HAP-1 (cell line): Measurements from ENCODE around the gene INPP4A.

Experiments
- DNase-seq, 2 experiments: peaks; one replicate each; pipeline ENCODE4 v3.0.0-alpha.2; 2016 to 2020; ENCODE audit warnings: low spot score in 2 of 2
- H3K27me3 ChIP-seq: fragments of 250-450 bp; sonication (Bioruptor Pico); 2 replicates; pipeline ENCODE4 v1.5.1; 2020; ENCODE audit warnings: low read depth, mild to moderate bottlenecking, moderate library complexity
- H3K36me3 ChIP-seq: fragments of 250-450 bp; sonication (Bioruptor Pico); replicated peaks from 2 replicates; pipeline ENCODE4 v1.5.1; 2020; ENCODE audit warnings: mild to moderate bottlenecking
- H3K4me1 ChIP-seq: fragments of 250-450 bp; sonication (Bioruptor Pico); 2 replicates; pipeline ENCODE4 v1.5.1; 2020; ENCODE audit warnings: mild to moderate bottlenecking
- H3K4me3 ChIP-seq: fragments of 250-450 bp; sonication (Bioruptor Pico); 2 replicates; pipeline ENCODE4 v1.5.1; 2020; ENCODE audit warnings: mild to moderate bottlenecking, moderate library complexity
- H3K9me3 ChIP-seq: fragments of 250-450 bp; sonication (Bioruptor Pico); 2 replicates; pipeline ENCODE4 v1.5.1; 2020; ENCODE audit warnings: mild to moderate bottlenecking, moderate library complexity
- in situ Hi-C: fragments of 300-500 bp; cut with MboI; formaldehyde crosslinking; loops from 3 replicates; pipeline ENCODE4 v1.14.3; 2020; ENCODE audit warnings: low sequenced_read_pairs, inconsistent platforms, mixed read lengths

INPP4A gene

DNA sequence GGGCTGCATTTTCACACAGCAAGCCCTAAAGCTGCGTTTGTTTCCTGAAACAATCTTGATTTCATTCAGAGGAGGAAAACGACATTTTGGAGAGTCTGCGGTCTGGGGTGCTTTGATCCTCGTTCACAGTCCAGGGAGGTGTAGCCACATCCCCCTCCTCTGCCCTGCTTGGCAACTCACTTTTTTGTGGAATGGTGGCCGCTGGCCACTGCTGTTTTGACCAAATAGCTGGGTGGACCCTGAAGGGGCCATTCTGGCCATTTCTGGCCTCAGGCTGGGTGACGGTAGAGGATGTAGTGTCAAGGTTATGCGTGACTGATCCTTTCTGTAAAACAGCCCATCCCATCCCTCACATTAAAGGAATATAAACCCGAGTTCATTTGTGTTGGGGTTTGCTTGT lies 62.2 kb downstream of the INPP4A start:
- H3K9me3 ChIP-seq = no peaks in the 10 kb centered on the region
- no peak overlapping the region for H3K4me3 ChIP-seq
- H3K27me3 ChIP-seq = no peaks in the 10 kb centered on the region
- in situ Hi-C loops = no loop called here
- peaks cover 14% of the 10 kb centered on the region for H3K4me1 ChIP-seq
- no peak for DNase-seq
- H3K36me3 ChIP-seq = no peaks in the 10 kb centered on the region; the same call in 1 of the 2 replicates

GRCh38 chr2:98507461-98507860 lies 62.8 kb downstream of the INPP4A start:
- DNase-seq = no peak
- in situ Hi-C loops = no loop called here
- peaks cover 8% of the 10 kb centered on the region for H3K4me1 ChIP-seq

GRCh38 chr2:98507891-98508708 lies 63.4 kb downstream of the INPP4A start:
- DNase-seq = no peak
- Histone ChIP-seq H3K4me3 (no peak overlapping the region), H3K36me3 (no peaks in the 10 kb centered on the region; the same call in 1 of the 2 replicates), H3K4me1 (peaks cover 3% of the 10 kb centered on the region), H3K9me3 (no peaks in the 10 kb centered on the region), H3K27me3 (no peaks in the 10 kb centered on the region)
- in situ Hi-C loops = no loop called here

More at GRCh38 chr2:98507461-98507860, 62.8 kb downstream of the INPP4A start:
- Histone ChIP-seq H3K36me3 (no peaks in the 10 kb centered on the region; the same call in 1 of the 2 replicates), H3K4me3 (no peak overlapping the region), H3K27me3 (no peaks in the 10 kb centered on the region), H3K9me3 (no peaks in the 10 kb centered on the region)

- in situ Hi-C loops = no loop called here
- no peak for DNase-seq
Measured at GRCh38 chr2:98508709-98509066, 64.0 kb downstream of the INPP4A start.

DNA sequence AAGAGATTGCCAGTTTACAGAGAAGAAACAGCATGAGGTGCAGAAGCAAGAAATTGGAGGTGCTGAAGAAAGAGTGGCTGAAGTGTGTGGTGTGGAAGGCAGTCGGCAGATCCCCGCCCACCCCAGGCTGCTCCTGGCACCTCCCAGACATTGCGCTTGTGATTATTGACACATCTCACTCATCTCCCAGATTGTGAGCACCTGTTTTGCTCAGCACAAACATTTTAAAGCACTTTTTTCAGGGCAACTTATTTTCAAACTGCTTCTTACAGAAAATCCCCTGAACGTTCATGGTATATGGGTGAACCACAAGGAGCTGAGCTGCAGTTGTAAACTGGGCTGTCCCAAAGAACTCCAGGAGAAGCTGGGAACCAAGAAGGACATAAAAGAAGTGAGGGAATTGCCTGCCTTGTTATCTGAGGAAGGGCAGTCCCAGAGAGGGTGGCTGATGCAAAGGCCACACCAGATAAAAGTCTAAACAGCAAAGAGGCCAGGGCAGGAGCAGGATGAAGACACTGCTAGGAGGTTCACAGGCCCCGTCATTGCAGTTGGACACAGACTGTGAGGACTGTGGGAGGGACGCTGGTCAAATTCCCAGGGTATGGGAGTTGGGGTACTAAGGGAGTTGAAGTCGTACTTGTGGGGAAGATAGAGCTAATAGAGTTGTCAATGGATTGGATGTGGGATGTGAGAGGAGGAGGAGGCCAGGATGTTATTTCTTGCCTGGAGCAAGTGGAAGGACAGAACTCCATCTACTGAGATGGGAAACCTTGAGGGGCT lies 65.1 kb downstream of the INPP4A start:
- no peak for DNase-seq
- H3K9me3 ChIP-seq = no peaks in the 10 kb centered on the region
- H3K4me3 ChIP-seq = no peak overlapping the region
- in situ Hi-C loops = no loop called here
- no peaks in the 10 kb centered on the region for H3K4me1 ChIP-seq
- H3K36me3 ChIP-seq = no peaks in the 10 kb centered on the region
- no peaks in the 10 kb centered on the region for H3K27me3 ChIP-seq

More at GRCh38 chr2:98508709-98509066, 64.0 kb downstream of the INPP4A start:
- H3K27me3 ChIP-seq = no peaks in the 10 kb centered on the region
- no peaks in the 10 kb centered on the region; the same call in 1 of the 2 replicates for H3K36me3 ChIP-seq
- no peak overlapping the region for H3K4me3 ChIP-seq
- H3K4me1 ChIP-seq = no peaks in the 10 kb centered on the region
- no peaks in the 10 kb centered on the region for H3K9me3 ChIP-seq

DNA sequence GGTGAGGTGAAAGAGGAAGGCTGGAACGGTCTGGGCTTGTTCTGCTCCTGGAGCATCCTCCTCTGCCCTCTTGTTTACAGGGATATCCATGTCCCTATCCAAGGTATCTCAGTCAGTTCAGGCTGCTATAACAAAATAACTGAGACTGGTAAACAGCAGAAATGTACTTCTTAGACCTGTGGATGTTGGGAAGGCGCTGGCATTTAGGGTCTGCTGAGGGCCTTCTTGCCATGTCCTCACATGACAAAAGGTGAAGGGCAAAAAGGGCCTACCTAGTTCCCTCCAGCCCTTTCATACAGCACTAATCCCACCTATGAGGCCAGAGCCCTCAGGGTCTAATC lies 65.6 kb downstream of the INPP4A start:
- no peak for DNase-seq
- in situ Hi-C loops = no loop called here
- H3K27me3 ChIP-seq = no peaks in the 10 kb centered on the region
- H3K4me1 ChIP-seq = no peaks in the 10 kb centered on the region
- no peaks in the 10 kb centered on the region for H3K9me3 ChIP-seq
- no peaks in the 10 kb centered on the region for H3K36me3 ChIP-seq
- H3K4me3 ChIP-seq = no peak overlapping the region

DNA sequence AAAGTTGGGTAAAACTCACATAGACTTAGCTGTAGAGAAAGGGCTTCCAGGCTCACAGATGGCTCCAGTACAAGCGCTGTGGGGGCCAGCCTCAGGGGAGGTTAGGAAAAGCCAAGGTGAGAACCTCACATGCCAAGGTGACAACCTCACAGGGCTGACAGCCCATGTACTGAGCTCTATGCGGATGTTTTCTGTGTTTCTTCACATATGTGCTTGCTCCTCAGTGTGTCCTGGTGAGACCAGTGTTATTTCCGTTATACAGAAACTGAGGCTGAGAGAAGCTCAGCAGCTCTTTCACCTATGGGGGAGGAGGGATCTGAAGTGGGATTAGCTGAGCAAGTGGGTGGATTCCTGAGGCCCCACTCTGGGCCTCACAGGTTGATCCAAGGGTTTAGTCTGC lies 67.3 kb downstream of the INPP4A start:
- in situ Hi-C loops = no loop called here
- H3K36me3 ChIP-seq = no peaks in the 10 kb centered on the region
- H3K9me3 ChIP-seq = no peaks in the 10 kb centered on the region
- no peak overlapping the region for H3K4me3 ChIP-seq
- no peaks in the 10 kb centered on the region for H3K4me1 ChIP-seq
- H3K27me3 ChIP-seq = no peaks in the 10 kb centered on the region
- DNase-seq = no peak

- no peak for DNase-seq
- Histone ChIP-seq H3K9me3 (no peaks in the 10 kb centered on the region), H3K4me1 (no peaks in the 10 kb centered on the region), H3K4me3 (no peak overlapping the region), H3K27me3 (no peaks in the 10 kb centered on the region), H3K36me3 (no peaks in the 10 kb centered on the region)
- in situ Hi-C loops = no loop called here
Measured at GRCh38 chr2:98512699-98513098, 68.0 kb downstream of the INPP4A start.

DNA sequence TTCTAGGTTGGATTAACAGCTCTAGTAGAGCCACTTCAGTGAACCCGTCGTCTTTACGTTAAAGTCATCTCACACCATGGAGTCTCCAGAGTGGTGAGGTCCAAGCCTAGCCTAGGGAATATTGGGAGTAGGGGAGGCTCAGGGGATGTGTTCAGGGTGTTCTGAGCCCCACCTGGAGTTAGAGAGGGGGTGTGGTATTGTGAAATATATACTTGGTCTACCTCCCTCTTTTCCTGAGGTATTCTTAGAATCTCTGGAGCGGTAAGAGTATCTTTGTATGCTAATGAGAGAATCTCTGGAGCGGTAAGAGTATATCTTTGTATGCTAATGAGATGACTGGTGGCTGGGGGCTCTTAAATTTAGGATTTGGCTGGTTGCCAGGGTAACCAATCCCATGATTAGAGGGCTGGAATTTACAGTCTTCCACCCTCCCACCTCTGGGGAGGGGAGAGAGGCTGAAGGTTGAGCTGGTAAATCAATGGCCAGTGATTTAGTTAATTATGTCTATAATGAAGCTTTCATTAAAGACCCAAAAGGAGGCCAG lies 69.5 kb downstream of the INPP4A start:
- no peaks in the 10 kb centered on the region for H3K36me3 ChIP-seq
- no peak overlapping the region for H3K4me3 ChIP-seq
- no peaks in the 10 kb centered on the region for H3K27me3 ChIP-seq
- DNase-seq = peak in 1 of 2 experiments; percentile 22
- H3K4me1 ChIP-seq = no peaks in the 10 kb centered on the region
- in situ Hi-C loops = no loop called here
- H3K9me3 ChIP-seq = no peaks in the 10 kb centered on the region

GRCh38 chr2:98514879-98515249 lies 70.2 kb downstream of the INPP4A start:
- Histone ChIP-seq H3K4me1 (no peaks in the 10 kb centered on the region), H3K9me3 (no peaks in the 10 kb centered on the region), H3K4me3 (no peak overlapping the region), H3K27me3 (no peaks in the 10 kb centered on the region), H3K36me3 (no peaks in the 10 kb centered on the region)
- in situ Hi-C loops = no loop called here
- no peak for DNase-seq

DNA sequence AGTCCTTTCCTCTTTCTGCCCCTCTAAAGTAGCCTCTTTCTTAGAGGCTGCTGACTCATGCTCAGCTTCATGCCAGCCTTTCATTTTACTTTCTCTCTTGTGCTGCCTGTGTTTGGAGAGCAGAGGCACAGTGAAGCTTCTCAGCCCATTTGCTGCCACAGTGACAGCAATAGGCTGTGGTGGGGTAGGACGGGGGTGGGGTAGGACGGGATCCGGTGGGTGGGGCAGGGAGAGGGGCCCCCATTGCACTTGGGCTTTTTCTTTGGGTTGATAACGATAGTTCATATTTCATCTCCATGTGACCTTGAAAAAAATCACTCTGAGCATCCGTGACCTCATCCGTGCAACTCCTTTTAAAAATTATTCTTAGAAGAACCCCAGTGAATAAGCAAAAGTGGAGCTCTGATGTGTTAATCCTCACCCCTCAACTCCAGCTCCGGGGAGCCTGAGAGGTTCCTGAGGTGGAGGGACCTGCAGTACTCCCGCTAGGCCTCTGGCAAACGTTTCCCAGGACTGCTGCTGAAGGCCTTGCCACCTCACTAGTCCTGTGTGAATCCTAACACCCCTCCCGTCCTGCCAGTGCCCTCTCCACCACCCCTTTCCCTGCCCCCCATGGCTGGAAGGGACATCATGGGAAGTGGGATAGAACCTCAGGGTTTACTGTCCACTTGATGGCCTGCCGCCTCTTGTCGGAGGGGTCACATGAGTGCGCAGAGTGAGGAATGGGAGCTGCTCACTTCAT lies 70.8 kb downstream of the INPP4A start:
- in situ Hi-C loops = no loop called here
- no peaks in the 10 kb centered on the region for H3K36me3 ChIP-seq
- no peak for DNase-seq

DNA sequence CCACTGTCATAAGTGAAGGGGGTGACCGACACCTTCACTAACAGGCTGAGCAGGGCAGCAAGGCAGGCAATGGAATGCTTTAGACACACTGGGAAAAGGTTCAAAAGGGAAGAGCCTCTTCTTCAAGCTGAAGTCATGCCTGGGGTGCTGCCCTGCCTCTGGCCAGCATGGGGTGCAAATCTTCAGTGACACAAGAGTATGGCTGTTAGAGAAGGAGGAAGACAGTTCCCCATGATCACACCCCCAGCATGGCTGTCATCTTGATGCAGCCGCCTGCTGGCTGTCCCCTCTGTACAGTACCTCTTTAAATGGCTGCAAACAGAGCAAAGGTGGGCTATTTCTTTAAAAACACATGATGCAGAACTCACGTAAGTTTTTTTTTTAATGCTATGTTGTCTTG lies 71.9 kb downstream of the INPP4A start:
- Histone ChIP-seq H3K4me3 (no peak overlapping the region), H3K27me3 (no peaks in the 10 kb centered on the region), H3K4me1 (no peaks in the 10 kb centered on the region), H3K36me3 (no peaks in the 10 kb centered on the region), H3K9me3 (no peaks in the 10 kb centered on the region)
- DNase-seq = no peak
- in situ Hi-C loops = no loop called here

More for the DNA sequence above, 70.8 kb downstream of the INPP4A start:
- Histone ChIP-seq H3K9me3 (no peaks in the 10 kb centered on the region), H3K4me3 (no peak overlapping the region), H3K4me1 (no peaks in the 10 kb centered on the region), H3K27me3 (no peaks in the 10 kb centered on the region)

- in situ Hi-C loops = no loop called here
Measured at GRCh38 chr2:98517636-98518035, 73.0 kb downstream of the INPP4A start.

More at GRCh38 chr2:98517636-98518035, 73.0 kb downstream of the INPP4A start:
- Histone ChIP-seq H3K4me3 (no peak overlapping the region), H3K4me1 (no peaks in the 10 kb centered on the region), H3K27me3 (no peaks in the 10 kb centered on the region), H3K9me3 (no peaks in the 10 kb centered on the region), H3K36me3 (no peaks in the 10 kb centered on the region)
- DNase-seq = no peak
